SU-DHL-6 (cell line): ENCODE measurements around the gene SKI.
"Not testable (repeated sequence)": the region's sequence is repeated elsewhere in the genome, so short reads cannot be mapped to it uniquely, and the experiment has no call there.

ENCODE experiments used
- H2AFZ ChIP-seq: fragments of 200-600 bp; sonication (generic); 2 replicates; pipeline ENCODE4 v1.6.1; 2014; ENCODE audit warnings: low read depth, mild to moderate bottlenecking, moderate library complexity, mixed read lengths, antibody characterized with exemption, low read length; ENCODE audit not compliant: severe bottlenecking
- H3F3A ChIP-seq: fragments of 200-600 bp; shearing (Covaris generic); 2 replicates; pipeline ENCODE4 v1.6.0; 2016; ENCODE audit warnings: antibody characterized with exemption, mild to moderate bottlenecking; ENCODE audit not compliant: insufficient read depth
- H3K27ac ChIP-seq: fragments of 200-600 bp; sonication (generic); 2 replicates; pipeline ENCODE4 v1.5.1; 2016; ENCODE audit warnings: low read depth, mild to moderate bottlenecking, low read length, moderate library complexity, mixed read lengths
- H3K27me3 ChIP-seq: fragments of 200-600 bp; sonication (generic), shearing (Covaris generic); 2 replicates; pipeline ENCODE4 v1.6.0; 2014; ENCODE audit warnings: mild to moderate bottlenecking, low read length
- H3K36me3 ChIP-seq: fragments of 200-600 bp; sonication (generic); 2 replicates; pipeline ENCODE4 v1.6.1; 2014; ENCODE audit warnings: mild to moderate bottlenecking, low read length, mixed read lengths
- H3K4me2 ChIP-seq: fragments of 300-600, 200-600 bp; shearing (Covaris generic), sonication (generic); 2 replicates; pipeline ENCODE4 v1.6.0; 2014; ENCODE audit warnings: low read length, low read depth, mild to moderate bottlenecking; ENCODE audit not compliant: poor library complexity, severe bottlenecking
- H3K4me3 ChIP-seq: fragments of 200-600 bp; sonication (generic); 2 replicates; pipeline ENCODE4 v1.5.1; 2014; ENCODE audit warnings: antibody characterized with exemption, low read length, mild to moderate bottlenecking, mixed read lengths; ENCODE audit not compliant: insufficient read depth, poor library complexity, severe bottlenecking
- H3K79me2 ChIP-seq: fragments of 200-600 bp; sonication (generic); 2 replicates; pipeline ENCODE4 v1.6.1; 2014; ENCODE audit warnings: mild to moderate bottlenecking, low read length, moderate library complexity; ENCODE audit not compliant: insufficient read depth
- H3K9ac ChIP-seq: fragments of 200-600 bp; sonication (generic); 2 replicates; pipeline ENCODE4 v1.7.0; 2014; ENCODE audit warnings: mild to moderate bottlenecking, low read length
- H3K9me2 ChIP-seq: fragments of 200-600 bp; sonication (generic); replicated peaks from 2 replicates; pipeline ENCODE4 v1.6.1; 2014; ENCODE audit warnings: low read length; ENCODE audit not compliant: insufficient read depth
- H3K9me3 ChIP-seq: fragments of 200-600 bp; sonication (generic); 2 replicates; pipeline ENCODE4 v1.6.1; 2014; ENCODE audit warnings: low read length, mixed read lengths; ENCODE audit not compliant: insufficient read depth
- H4K20me1 ChIP-seq: fragments of 200-600 bp; sonication (generic); 2 replicates; pipeline ENCODE4 v1.6.1; 2014; ENCODE audit warnings: low read depth, mild to moderate bottlenecking, antibody characterized with exemption, low read length, moderate library complexity, mixed read lengths
- EZH2phosphoT487 ChIP-seq: fragments of 200-600 bp; sonication (generic), shearing (Covaris generic); conservative IDR thresholded peaks from 2 replicates; pipeline ENCODE4 v1.6.1; 2018; ENCODE audit warnings: mild to moderate bottlenecking, antibody characterized with exemption, low read length, moderate library complexity, mixed read lengths
- TF ChIP-seq, protein P1 (sequence below): fragments of 200-600 bp; sonication (generic); IDR thresholded peaks from one replicate; pipeline ENCODE4 v1.5.1; 2017; ENCODE audit warnings: antibody characterized with exemption, mild to moderate bottlenecking, low read length, moderate library complexity; ENCODE audit not compliant: insufficient read depth, poor library complexity, severe bottlenecking

Gene SKI

DNA sequence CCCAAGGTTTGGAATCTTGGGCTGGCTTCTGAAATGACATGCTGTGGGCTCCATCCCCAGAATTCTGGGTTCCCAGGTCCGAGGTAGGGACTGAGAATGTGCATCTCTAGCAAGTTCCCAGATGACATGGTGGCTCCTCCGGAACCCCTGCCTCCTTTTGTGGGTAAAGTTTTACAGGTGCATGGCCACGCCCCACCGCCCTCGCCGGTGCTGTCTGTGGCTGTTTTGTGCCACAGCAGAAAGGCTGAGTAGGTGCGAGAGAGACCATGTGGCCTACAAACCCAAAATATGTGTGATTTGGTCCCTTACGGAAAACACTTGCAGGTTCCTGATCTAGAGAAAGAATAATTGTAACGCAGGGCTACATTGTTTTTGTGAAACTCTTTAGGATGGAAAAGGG lies 30.9 kb downstream of the SKI start:
- Histone ChIP-seq H2AFZ (no peak overlapping the region), H3K9me2 (no peaks in the 10 kb centered on the region), H4K20me1 (no peaks in the 10 kb centered on the region), H3K9ac (no peak overlapping the region), H3K9me3 (peaks cover 15% of the 10 kb centered on the region; the same call in 1 of the 2 replicates), H3K27ac (no peak overlapping the region), H3K27me3 (no peaks in the 10 kb centered on the region), H3K79me2 (no peaks in the 10 kb centered on the region), H3K4me3 (no peak overlapping the region), H3K4me2 (no peak overlapping the region), H3K36me3 (no peaks in the 10 kb centered on the region), H3F3A (no peaks in the 10 kb centered on the region)
- no peak for TF ChIP-seq EZH2phosphoT487
- TF ChIP-seq, protein P1, sequence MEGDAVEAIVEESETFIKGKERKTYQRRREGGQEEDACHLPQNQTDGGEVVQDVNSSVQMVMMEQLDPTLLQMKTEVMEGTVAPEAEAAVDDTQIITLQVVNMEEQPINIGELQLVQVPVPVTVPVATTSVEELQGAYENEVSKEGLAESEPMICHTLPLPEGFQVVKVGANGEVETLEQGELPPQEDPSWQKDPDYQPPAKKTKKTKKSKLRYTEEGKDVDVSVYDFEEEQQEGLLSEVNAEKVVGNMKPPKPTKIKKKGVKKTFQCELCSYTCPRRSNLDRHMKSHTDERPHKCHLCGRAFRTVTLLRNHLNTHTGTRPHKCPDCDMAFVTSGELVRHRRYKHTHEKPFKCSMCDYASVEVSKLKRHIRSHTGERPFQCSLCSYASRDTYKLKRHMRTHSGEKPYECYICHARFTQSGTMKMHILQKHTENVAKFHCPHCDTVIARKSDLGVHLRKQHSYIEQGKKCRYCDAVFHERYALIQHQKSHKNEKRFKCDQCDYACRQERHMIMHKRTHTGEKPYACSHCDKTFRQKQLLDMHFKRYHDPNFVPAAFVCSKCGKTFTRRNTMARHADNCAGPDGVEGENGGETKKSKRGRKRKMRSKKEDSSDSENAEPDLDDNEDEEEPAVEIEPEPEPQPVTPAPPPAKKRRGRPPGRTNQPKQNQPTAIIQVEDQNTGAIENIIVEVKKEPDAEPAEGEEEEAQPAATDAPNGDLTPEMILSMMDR: no peak

DNA sequence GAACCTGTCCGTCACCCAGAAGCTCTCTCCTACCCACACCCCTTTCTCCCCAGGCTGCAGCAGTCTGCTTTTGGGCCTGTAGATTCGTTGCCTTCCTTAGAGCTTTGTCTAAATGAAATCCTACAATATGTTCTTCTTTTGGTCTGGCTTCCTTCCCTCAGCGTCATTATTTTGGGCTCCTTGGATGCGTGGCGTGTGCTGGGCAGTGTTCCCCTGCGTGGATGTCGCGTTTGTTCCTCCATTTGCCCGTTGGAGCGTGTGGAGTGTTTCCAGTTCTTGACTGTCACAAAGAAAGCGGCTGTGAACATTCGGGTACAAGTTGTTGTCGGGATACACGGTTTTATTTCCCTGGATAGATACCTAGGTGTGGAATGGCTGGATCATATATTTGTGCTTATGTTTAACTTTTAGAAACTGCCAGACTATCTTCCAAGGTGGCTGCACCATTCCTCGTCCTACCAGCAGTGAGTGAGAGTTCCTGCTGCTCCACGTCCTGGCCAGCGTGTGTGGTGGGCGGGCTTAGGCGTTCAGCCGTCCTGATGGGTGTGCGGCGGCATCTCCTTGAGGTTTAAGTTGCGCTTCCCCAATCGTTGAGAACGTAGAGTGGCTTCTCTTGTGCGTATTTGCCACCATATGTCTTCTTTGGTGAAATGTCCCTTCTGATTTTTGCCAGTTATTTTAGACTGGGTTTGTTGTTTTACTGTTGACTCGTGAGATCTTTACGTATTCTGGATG lies 31.7 kb downstream of the SKI start:
- no peaks in the 10 kb centered on the region for H3K9me2 ChIP-seq
- no peaks in the 10 kb centered on the region for H3K79me2 ChIP-seq
- H3K27ac ChIP-seq: no peak overlapping the region
- no peaks in the 10 kb centered on the region for H3K36me3 ChIP-seq
- no peak overlapping the region for H3K9ac ChIP-seq
- H3F3A ChIP-seq: no peaks in the 10 kb centered on the region
- no peaks in the 10 kb centered on the region for H3K27me3 ChIP-seq
- H3K4me2 ChIP-seq: no peak overlapping the region
- peaks cover 13% of the 10 kb centered on the region; the same call in 1 of the 2 replicates for H3K9me3 ChIP-seq
- no peak for TF ChIP-seq EZH2phosphoT487
- TF ChIP-seq, protein P1: no peak
- H2AFZ ChIP-seq: no peak overlapping the region
- H3K4me3 ChIP-seq: no peak overlapping the region
- H4K20me1 ChIP-seq: no peaks in the 10 kb centered on the region

DNA sequence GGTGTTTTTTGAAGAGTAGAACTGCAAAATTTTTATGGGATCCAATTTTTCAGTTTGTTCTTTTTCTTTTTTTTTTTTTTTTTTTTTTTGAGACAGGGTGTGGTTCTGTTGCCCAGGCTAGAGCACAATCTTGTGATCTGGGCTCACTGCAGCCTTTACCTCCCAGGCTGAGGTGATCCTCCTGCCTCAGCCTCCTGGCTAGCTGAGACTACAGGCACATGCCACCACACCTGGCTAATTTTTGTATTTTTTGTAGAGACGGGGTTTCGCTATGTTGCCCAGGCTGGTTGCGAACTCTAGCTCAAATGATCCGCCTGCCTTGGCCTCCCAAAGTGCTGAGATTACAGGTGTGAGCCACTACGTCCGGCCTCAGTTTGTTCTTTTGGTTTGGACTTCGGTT lies 32.4 kb downstream of the SKI start:
- H2AFZ ChIP-seq, H3K27me3 ChIP-seq, H4K20me1 ChIP-seq, H3K9me3 ChIP-seq, H3K4me3 ChIP-seq, H3K27ac ChIP-seq, H3K9ac ChIP-seq, H3K36me3 ChIP-seq, H3K4me2 ChIP-seq, H3K9me2 ChIP-seq, H3K79me2 ChIP-seq, H3F3A ChIP-seq: not testable (repeated sequence)

DNA sequence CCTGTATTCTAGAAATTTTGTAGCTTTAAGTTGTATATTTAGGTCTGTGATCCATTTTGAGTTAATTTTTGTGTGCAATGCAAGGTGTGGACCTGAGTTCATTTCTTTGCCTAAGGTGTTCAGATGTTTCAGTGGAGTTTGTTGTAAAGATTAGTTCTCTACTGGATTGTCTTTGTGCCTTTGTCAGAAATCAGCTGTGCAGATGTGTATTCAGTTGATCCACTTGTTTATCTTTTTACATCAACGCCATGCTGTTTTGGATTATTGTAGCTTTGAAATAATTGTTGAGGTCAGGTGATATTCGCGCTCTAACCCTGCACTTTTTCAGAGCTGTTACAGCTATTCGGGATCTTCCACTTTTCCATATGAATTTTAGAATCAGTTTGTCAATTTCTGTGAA lies 32.8 kb downstream of the SKI start:
- Histone ChIP-seq H3K9me2 (no peaks in the 10 kb centered on the region), H3K4me2 (no peak overlapping the region), H3K9ac (no peak overlapping the region), H4K20me1 (0 out of 2 replicates have a peak, but pooled peaks cover 4% of the 10 kb centered on the region), H3K27me3 (no peaks in the 10 kb centered on the region), H3K27ac (no peak overlapping the region), H3F3A (no peaks in the 10 kb centered on the region), H3K9me3 (peaks cover 3% of the 10 kb centered on the region; the same call in 1 of the 2 replicates), H3K36me3 (no peaks in the 10 kb centered on the region), H3K4me3 (no peak overlapping the region), H2AFZ (no peak overlapping the region), H3K79me2 (no peaks in the 10 kb centered on the region)
- TF ChIP-seq, protein P1: no peak
- TF ChIP-seq EZH2phosphoT487: no peak

DNA sequence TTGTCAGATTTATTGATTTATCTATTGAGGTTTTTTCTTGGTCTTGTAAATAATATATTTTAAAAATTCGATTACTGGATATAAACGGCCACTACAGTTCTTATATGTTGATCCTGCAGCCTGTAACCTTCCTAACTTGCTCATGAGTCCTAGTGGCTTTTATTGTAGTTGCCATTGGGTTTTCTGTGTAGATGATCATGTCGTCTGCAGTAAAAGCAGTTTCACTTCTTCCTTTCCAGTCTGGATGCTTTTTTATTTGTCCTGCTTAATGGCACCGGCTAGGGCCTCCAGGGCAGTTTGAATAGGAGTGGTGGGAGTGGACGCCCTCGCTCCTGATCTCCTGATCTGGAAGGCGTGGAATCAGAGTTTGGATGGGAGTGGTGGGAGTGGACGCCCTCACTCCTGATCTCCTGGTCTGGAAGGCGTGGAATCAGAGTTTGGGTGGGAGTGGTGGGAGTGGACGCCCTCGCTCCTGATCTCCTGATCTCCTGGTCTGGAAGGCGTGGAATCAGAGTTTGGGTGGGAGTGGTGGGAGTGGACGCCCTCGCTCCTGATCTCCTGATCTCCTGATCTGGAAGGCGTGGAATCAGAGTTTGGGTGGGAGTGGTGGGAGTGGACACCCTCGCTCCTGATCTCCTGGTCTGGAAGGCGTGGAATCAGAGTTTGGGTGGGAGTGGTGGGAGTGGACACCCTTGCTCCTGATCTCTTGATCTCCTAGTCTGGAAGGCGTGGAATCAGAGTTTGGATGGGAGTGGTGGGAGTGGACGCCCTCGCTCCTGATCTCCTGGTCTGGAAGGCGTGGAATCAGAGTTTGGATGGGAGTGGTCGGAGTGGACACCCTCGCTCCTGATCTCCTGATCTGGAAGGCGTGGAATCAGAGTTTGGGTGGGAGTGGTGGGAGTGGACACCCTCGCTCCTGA lies 33.6 kb downstream of the SKI start:
- not testable (repeated sequence) for H3K27me3 ChIP-seq, H3K9me3 ChIP-seq, H3K9me2 ChIP-seq, H3K36me3 ChIP-seq, H3K9ac ChIP-seq, H3K27ac ChIP-seq, H3K4me3 ChIP-seq, H4K20me1 ChIP-seq, H3F3A ChIP-seq, H2AFZ ChIP-seq, H3K4me2 ChIP-seq, H3K79me2 ChIP-seq
